SK-N-SH (cell line): ENCODE measurements around the gene SH3BGRL2.

ENCODE experiments used
- POLR2AphosphoS5 ChIP-seq: IDR thresholded peaks from 2 replicates; pipeline ENCODE4 v1.6.1; 2012; ENCODE audit warnings: low read depth, low read length
- RCOR1 ChIP-seq: fragments of 150-350 bp; IDR thresholded peaks from 2 replicates; pipeline ENCODE4 v1.6.1; 2017; ENCODE audit warnings: antibody characterized with exemption, low read length
- RFX5 ChIP-seq: IDR thresholded peaks from 2 replicates; pipeline ENCODE4 v1.6.1; 2012; ENCODE audit warnings: mild to moderate bottlenecking, improper control_type of control experiment, low read length
- YY1 ChIP-seq: IDR thresholded peaks from 2 replicates; pipeline ENCODE4 v1.4.0; 2012; ENCODE audit warnings: low read depth, mild to moderate bottlenecking
- TF ChIP-seq, protein P1 (sequence below): fragments of 200-600 bp; sonication (generic); IDR thresholded peaks from 2 replicates; pipeline ENCODE4 v1.6.1; 2017; ENCODE audit warnings: antibody characterized with exemption, mild to moderate bottlenecking, moderate library complexity

DNA sequence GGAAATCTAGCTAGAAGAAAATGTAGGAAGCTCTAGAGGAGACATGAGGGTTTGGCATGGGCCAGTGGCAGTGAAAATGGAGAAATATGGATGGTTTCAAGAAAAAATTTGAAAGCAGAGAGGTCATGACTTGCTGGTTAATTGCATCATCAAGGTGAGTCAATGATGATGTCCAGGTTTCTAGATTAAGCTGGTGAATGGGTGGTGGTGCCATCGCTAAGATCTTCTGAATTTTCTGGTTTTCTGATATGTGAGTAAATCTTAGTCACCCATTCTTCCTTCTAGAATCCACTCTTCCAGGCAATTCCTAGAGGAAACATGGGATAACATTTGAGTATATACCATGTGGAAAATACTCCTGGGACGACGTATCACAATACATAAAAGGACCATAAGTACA lies 25.0 kb downstream of the SH3BGRL2 start:
- TF ChIP-seq RFX5 (no peak), YY1 (no peak), POLR2AphosphoS5 (no peak), RCOR1 (no peak)
- TF ChIP-seq, protein P1, sequence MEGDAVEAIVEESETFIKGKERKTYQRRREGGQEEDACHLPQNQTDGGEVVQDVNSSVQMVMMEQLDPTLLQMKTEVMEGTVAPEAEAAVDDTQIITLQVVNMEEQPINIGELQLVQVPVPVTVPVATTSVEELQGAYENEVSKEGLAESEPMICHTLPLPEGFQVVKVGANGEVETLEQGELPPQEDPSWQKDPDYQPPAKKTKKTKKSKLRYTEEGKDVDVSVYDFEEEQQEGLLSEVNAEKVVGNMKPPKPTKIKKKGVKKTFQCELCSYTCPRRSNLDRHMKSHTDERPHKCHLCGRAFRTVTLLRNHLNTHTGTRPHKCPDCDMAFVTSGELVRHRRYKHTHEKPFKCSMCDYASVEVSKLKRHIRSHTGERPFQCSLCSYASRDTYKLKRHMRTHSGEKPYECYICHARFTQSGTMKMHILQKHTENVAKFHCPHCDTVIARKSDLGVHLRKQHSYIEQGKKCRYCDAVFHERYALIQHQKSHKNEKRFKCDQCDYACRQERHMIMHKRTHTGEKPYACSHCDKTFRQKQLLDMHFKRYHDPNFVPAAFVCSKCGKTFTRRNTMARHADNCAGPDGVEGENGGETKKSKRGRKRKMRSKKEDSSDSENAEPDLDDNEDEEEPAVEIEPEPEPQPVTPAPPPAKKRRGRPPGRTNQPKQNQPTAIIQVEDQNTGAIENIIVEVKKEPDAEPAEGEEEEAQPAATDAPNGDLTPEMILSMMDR = no peak
